Activated naive CD4-positive, alpha-beta T cell treated with Interleukin-2 at 50 U/mL for 16 hours (primary cell): ENCODE results near the gene NXPE3.

Source experiments
- DNase-seq: peaks from one replicate; pipeline ENCODE4 v3.0.0-alpha.2; 2020

Gene NXPE3

DNA sequence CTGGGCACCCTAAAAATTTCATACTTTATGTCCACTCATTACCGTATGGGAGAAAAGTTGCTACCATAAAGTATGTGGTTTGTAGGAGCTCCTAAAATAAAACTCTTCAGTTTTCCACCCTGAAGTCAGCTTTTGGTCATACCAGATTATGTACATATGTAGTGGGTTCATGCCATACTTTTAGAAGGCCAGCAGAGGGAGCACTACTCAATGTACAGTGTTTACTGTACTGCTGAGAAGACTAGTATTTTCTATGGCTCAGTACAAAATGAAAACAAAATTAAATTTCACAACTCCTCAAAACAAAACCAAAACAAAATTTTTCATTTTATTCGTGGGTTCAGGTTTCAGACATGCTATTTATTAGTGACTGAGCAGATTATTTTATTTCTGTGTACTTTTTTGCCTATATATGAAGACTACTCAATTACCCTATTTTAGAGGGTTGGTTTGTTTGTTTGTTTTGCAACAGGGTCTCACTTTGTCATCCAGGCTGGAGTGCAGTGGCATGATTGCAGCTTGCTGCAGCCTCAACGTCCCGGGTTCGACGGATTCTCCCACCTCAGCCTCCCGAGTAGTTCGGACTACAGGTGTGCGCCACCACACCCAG, 24.3 kb downstream of the NXPE3 start:
- DNase-seq, result peak; percentile 42

DNA sequence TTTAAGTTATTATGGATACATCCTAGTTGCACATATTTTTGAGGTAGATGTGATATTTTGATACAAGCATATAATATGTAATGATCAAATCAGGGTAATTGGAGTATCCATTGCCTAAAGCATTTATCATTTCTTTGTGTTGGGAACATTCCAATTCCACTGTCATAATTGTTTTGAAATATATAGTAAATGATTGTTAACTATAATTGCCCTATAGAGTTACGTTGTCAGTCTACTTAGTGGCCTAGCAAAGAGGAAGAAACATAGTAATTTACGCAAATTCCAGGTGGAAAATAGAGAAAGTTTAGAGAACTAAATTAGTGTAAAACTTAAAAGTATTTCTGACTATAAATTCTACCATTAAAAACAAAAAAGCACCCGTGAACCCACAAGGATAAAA, 24.9 kb downstream of the NXPE3 start:
- no peak for DNase-seq

DNA sequence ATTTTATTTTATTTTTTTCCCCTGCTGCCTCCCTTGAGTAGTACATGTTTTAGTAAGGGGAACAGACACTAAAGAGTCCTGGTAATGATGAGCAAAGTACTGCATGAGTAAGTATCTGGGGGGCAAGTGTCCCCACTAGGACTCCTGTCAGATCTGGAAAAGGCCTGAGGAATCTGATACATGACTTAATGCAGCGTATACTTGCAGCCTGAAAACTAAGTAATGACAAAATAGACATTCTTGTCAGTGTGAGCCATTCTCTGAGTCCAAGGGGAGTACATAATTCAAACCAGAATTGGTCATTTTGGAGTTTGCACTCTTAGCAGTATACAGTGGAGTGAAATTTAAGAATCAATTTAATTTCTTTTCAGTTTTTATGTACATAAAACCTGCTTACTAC, 27.5 kb downstream of the NXPE3 start:
- no peak for DNase-seq

DNA sequence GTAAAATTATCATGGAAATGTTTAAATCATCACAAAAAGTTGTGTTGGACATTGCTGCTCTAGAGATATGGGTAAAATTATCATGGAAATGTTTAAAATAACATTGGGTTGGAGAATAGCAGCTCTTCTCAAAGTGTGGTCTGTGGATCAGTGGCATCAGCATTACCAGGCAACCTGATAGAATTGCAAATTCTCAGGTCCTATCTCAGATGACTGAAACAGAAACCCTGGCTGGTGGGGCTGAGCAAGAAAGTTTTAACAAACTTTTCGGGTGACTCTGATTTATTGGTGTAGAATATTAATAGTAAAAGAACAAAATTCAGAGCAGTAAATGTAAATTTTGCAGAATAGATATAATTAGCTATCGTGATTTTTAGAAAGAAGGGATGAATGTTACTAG, 28.9 kb downstream of the NXPE3 start:
- no peak for DNase-seq

DNA sequence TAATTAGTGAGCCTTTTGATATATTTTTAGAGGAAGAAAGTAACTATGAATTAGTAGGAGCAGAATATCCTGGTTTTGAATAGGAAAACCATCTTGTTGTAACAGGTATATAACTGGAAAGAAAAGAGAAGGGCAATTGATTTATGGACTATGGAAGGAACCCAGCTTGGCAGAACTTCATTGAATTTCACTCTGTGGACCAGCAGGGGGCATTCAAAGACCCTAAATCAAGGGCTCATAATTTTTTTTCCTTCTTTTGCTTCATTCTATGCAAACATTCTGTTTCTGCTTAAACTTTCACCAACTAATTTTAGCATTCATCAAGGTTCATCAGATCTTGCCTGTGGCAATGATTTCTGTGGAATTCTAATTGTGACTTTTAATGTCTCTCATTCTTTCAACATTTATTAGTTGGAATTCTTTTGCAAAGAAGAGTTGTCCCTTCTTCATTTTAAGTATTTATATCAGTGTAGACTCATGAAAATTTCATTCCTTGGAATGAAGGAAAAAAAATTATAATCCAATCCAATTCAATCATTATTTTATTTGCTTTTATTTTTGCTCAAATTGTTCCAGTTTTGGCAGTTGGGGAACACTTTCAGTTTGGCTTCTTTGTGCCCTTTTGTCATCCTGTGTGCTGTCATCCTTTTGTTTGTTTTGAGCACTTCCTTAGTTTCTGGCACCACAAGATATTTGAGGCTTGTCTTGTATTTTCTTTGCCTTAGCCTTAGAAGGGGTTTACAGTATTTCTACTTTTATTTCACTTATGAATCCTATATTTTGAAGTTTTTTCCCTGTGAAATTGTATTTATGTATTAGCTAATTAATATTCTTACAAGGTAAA, 30.4 kb downstream of the NXPE3 start:
- DNase-seq, result peak; percentile 29

DNA sequence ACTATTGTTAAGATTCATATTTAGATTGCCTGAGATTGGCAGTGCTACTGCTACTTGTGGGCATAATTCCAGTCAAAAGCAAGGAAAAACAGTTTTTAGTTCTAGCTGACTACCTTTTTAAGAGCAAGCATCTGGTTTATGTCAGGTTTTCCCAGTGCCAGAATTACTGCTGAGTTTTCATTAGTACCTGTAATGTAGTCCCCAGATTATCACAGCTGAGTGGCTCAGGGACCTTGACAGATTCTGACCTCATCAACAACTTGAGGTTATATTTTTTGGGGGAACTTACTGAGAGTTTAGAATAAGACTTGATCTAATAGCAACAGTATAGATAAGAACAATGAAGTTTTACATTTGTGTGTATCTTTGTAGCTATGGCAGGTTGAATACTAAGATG, 31.0 kb downstream of the NXPE3 start:
- DNase-seq, result no peak

DNA sequence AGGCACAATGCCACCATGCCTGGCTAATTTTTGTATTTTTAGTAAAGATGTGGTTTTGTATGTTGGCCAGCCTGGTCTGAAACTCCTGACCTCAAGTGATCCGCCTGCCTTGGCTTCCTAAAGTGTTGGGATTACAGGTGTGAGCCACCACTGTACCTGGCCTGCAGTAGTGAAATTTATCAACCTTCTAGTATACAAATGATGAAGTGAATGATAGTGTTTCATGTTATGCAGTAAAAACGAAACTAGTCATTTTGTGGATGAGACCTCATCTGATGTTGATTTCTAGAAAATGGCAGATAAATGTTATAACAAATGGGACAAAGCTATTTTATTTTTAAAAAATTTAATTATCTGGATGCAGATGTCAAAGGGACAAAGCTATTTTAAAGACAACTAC, 32.9 kb downstream of the NXPE3 start:
- DNase-seq, result no peak

DNA sequence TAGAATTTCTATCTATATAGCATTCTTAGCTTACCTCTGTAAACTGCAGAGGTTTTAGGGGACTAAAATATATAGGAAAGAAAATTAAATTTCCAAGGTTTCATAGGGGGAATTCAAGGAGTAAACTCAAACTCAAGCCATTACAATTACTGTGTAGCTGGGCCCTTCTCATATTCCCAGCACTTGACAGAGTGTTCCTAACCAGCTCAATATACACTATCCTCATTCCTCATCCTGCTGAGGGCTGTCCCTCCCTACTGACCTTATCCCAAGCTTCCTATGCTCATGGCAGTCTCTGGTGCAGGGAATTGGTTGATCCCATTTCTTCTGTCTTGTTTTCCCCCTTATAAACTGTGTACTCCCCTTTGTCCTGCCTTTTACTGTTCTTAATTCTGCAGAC, 33.9 kb downstream of the NXPE3 start:
- no peak for DNase-seq

DNA sequence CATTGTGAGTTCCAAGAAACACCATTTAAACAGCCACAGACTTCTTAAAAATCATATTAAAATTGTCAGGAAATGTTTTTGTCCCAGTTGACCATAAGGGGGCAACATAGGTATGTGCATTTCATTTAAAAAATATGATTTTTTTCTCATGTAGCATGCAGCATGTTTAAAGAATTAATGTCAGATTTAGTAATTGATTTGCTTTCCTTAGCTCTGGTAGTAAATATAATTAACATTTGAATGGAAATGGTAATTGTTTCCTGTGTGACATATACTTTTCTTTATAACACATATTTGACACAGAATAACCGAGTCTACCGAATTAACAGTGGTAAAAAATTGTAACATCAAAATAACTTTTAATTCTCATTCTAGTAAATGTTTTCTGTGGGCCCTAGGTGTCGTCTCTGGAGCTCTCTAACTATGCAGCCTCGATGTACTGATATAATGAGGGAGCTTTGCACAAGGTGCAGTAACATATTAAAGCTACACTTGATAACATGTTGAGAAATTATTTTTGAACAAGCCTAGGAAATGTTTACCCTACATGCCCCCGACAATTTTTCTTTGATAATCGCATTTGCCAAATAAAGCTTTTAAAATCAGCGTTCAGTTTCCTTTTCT, 34.9 kb downstream of the NXPE3 start:
- no peak for DNase-seq

DNA sequence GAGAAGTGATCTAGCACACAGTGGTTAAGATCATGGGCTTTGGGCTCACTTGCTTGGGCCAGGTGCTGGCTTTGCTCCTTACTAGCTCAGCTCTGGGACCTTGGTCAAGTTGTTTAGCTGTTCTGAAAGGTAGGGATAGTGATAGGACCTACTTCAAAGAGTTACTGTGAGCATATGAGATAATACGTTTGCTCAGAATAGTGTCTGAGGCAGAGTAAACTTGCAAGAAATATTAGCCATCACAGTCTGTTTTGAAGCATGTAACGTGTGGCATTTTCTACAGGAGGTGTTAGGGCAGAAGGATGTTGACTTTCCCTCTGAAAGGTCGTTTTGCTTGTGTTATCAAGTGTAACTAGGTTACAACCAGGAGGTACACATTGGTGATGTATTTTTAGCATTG, 35.8 kb downstream of the NXPE3 start:
- no peak for DNase-seq

DNA sequence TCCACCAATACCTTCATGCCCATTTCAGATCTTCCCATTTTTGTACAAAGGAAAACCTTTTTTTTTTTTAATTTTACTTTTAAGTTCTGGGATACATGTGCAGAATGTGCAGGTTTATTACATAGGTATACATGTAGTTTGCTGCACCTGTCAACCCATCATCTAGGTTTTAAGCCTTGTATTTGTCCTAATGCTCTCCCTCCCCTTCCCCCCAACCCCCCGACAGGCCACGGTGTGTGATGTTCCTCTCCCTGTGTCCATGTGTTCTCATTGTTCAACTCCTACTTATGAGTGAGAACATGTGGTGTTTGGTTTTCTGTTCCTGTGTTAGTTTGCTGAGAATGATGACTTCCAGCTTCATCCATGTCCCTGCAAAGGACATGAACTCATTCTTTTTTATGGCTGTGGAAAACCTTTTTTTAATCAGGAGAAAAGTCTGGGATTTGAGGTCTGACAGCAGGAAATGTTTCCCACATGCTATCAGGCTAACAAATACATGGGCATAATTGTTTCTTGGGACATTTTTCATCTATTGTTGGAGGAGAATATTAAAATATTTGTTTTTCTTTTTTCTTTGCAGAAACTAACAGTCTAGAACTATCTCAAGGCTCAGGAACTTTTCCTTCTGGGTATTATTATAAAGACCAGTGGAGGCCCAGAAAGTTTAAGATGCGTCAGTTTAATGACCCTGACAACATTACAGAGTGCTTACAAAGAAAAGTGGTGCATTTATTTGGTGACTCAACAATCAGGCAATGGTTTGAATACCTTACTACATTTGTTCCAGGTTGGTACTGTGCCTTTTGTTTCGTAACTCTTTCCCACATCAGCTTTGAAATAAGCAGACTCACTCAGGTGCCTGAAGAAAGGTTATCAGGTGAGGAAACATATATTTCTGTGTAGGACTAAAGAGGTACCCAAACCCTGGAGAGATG, 37.5 kb downstream of the NXPE3 start:
- no peak for DNase-seq

DNA sequence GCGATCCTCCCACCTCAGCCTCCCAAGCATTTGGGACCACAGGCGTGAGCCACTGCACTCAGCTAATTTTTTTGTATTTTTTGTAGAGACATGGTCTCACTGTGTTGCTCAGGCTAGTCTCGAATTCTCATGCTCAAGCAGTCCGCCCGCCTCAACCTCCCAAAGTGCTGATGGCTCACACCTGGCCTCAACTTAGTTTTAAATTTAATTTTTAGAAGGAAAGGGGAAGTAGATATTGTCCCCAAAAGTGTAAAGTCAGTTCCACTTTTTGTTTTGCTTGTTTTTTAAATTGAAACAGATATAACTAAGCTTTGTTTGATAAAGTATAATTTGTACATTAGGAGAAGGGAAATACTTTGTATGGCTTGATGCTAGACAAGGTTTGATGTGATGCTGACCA, 39.0 kb downstream of the NXPE3 start:
- DNase-seq, result no peak

DNA sequence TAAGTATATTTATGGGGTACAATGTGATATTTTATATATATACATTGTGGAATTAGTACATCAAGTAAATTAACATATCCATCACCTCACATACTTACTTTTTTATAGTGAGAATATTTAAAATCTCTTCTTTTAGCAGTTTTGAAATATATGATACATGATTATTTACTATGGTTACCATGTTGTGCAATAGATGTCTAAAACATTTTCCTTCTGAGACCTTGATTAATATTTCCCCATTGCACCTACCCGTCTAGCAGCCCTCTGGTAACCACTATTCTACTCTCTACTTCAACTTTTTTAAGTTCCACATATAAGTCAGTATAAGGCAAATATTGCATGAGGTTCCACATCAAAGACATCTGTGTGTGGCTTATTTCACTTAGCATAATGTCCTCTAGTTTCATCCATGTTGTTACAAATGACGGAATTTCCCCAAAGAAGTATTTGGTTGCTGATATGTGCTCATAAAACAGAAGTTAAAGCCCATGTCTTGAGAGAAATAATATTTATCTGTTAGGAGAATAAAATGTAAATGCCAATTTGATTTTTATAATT, 40.7 kb downstream of the NXPE3 start:
- DNase-seq, result no peak

DNA sequence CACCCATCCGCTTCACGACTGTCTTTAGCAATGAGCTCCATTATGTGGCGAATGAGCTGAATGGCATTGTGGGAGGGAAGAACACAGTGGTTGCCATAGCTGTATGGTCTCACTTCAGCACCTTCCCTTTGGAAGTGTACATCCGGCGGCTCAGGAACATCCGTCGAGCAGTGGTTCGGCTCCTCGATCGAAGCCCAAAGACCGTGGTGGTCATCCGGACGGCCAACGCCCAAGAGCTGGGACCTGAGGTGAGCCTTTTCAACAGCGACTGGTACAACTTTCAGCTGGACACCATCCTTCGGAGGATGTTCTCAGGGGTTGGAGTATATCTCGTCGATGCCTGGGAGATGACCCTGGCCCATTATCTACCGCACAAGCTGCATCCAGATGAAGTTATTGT, 42.5 kb downstream of the NXPE3 start:
- DNase-seq, result no peak

DNA sequence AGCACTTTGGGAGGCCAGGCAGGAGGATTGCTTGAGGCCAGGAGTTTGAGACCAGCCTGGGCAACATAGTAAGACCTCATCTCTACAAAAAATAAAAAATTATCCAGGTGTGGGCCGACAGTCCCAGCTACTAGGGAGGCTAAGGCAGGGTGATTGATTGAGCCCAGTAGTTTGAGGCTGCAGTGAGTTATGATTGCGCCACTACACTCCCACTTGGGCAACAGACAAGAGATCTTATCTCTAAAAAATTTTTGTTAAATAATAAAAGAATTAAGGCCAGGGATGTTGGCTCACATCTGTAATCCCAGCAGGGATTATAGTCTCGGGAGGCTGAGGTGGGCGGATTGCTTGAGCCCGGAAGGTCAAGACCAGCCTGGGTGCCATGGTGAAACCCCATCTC, 44.5 kb downstream of the NXPE3 start:
- DNase-seq, result no peak

DNA sequence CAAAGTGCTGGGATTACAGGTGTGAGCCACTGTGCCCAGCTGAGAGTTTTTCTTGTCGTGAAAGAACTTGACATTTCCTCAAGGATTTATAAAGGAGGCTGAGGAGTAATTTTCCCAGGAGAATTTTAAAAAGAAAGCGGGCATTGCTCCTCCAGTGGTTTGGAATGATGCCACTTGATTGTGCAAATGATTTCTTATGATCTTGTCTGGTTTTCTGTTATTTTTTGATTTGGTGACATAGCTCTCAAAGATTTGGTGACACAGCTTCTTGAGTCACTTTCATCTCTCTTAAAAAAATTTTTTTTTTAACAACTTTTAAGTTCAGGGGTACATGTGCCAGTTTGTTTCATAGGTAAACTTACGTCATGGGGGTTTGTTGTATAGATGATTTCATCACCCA, 45.7 kb downstream of the NXPE3 start:
- no peak for DNase-seq

DNA sequence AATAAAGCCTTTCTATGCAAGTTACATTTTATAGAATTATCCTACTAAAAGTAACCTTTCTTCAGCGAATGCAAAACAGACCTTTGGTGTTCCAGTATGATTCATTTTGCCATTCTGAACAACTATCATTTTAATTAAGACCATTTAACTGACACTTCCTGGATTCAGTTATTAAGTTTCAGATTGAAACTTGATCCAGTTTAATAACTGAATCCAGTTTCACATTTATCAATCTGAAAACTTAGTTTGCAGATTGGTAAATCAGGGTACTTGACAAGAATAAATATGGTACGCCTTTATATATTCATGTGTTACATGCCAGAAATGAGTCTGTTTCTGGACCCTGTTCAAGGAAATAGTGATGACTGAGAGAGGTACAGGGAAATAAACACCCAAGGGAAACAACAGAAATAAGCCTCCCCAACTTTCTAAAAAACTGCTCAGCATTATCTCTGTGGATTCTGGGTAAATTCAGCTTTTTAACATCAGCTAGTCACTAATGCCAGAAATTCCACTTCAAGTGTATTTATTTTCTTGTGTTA, 47.0 kb downstream of the NXPE3 start:
- DNase-seq, result no peak

DNA sequence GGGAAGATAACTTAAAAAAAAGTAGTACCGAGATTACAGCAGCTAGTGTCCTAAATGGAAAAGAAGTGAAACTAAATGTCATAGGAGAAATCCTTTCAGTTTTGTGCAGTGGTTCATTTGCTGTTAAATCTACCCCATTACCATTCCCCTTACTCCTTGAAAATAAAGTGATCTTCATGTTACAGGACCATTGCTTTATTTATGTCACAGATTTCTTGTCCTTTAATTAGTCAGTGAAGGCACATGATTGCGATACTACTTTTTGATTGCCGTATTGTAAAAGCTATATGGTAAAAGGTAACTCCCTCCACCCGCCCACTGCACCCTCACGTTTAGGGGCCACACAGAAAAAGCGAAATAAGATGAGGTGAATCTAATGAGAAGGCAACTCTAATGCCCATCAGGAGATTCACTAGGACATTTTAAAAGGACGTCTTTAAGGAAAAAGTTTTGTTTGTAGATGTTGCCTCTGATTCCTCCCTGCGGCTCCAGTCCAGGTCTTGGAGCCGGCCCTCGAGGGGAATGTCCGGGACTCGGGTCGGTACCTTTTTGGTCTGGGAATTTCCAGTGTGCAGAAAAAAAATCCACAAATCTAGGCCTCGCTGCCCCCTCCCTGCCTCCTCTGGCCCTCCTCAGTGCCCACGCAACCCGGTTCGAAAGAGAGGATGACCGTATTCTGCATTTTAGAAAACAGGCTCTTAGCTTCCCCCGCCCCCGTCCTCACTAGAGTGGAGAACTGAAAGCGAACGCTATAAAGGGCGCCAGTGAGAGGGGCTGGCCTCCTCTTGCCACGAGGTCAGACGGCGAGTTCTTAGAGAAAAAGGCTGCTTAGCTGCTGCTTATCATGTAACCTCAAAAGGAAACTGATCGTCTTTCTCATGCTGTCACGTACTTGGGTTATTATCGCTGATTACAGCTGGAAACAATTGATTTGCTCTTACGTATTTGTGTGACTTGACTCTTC, 48.5 kb downstream of the NXPE3 start:
- DNase-seq, result peak; percentile 92

DNA sequence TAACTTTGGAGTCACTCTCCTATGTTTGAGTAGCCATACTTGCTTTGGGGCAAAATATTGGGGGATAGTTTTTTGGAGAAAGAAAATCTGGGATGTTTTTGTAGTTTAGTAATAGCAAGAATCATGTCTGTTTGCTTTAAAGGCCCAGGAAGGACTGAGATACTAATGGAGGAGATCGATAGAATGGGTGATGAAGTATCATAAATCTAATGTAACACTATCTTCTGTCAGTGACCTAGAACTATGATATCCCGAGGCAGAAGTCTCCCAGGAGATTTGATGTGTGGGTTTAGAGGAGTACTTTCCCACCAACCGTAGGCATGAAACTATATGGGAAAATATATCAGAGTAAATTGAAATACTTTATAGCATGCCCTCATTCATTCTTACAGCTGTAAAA, 49.3 kb downstream of the NXPE3 start:
- no peak for DNase-seq

DNA sequence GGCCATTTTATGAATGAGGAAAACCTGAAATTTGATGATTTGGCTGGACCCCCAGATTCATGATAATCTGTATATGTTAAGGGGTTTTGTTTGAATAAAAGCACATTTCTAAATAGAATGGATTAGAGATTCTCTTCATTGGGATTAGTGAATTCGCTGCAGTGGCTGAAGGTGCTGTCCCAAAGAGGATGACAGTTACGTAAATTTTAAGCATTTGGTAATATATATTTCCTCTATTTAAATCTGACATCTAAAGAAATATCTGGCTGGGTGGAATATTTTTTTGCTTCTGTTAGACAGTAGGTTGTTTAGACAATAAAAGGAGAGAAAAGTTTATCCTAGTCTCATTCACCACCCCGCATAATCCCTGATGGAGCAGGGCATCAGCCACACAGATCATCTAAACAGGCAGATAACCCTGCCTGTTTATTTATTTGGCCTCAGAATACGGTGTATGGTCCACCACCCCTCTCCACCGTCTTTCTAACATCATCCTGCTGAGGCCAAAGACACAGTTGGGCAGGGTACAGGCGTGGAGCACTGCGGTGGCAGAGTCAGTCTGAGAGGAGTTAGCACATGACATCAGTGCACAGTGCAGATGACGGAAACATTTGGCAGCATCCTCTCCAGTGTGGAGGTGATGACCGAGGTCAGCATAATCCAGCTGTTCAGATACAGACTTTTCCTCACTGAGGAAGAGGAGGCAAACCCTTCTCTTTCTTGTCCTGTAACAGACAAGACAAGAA, 49.9 kb downstream of the NXPE3 start:
- DNase-seq, result peak; percentile 58

DNA sequence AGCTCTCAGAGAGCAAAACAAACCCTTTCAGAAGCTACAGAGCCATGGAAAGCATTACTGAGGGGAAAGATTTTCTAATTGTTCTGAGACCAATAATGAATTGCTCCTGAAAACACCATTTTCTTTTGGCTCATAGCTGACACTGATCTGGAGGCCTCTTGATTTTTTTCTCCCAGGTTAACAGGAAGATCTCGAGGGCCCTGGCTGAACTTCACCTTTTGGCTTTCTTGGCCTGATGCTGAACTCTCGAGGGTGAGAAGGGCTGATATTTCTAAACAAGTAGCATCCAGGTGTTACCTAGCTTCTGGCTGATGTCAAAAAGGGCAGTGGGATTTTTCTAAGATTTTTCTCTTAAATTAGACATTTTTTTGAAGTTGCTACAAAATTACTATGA, 50.4 kb downstream of the NXPE3 start:
- no peak for DNase-seq
